HG02840 (cell line): ENCODE data around the gene RHD.
"Not testable (repeated sequence)": the region's sequence is repeated elsewhere in the genome, so short reads cannot be mapped to it uniquely, and the experiment has no call there.

Experiments used
- ATAC-seq: cut with Tn5 transposase; IDR thresholded peaks from one replicate; pipeline ENCODE4 v1.9.1; 2021; ENCODE audit warnings: mild to moderate bottlenecking, moderate library complexity, moderate number of reproducible peaks; ENCODE audit not compliant: unreplicated experiment, low FRiP score

RHD gene

GRCh38 chr1:25296501-25296900, 24.2 kb downstream of the RHD start:
- ATAC-seq, result not testable (repeated sequence)

- ATAC-seq, result not testable (repeated sequence)
Measured at GRCh38 chr1:25300729-25301128, 28.4 kb downstream of the RHD start.

GRCh38 chr1:25302330-25302729, 30.0 kb downstream of the RHD start:
- ATAC-seq, result not testable (repeated sequence)

GRCh38 chr1:25304936-25305335, 32.6 kb downstream of the RHD start:
- ATAC-seq, result not testable (repeated sequence)

- not testable (repeated sequence) for ATAC-seq
Measured at GRCh38 chr1:25308168-25308567, 35.9 kb downstream of the RHD start.

- not testable (repeated sequence) for ATAC-seq
Measured at GRCh38 chr1:25309085-25309484, 36.8 kb downstream of the RHD start.

- not testable (repeated sequence) for ATAC-seq
Measured at GRCh38 chr1:25309486-25309885, 37.2 kb downstream of the RHD start.

- not testable (repeated sequence) for ATAC-seq
Measured at GRCh38 chr1:25312806-25313470, 40.6 kb downstream of the RHD start.

GRCh38 chr1:25320314-25320938, 48.1 kb downstream of the RHD start:
- not testable (repeated sequence) for ATAC-seq

- not testable (repeated sequence) for ATAC-seq
Measured at GRCh38 chr1:25322127-25322526, 49.8 kb downstream of the RHD start.

GRCh38 chr1:25324407-25324806, 52.1 kb downstream of the RHD start:
- ATAC-seq, result not testable (repeated sequence)

GRCh38 chr1:25327864-25328790, 55.8 kb downstream of the RHD start:
- not testable (repeated sequence) for ATAC-seq

GRCh38 chr1:25328791-25329185, 56.5 kb downstream of the RHD start:
- ATAC-seq, result not testable (repeated sequence)

- ATAC-seq, result not testable (repeated sequence)
Measured at GRCh38 chr1:25329336-25329735, 57.0 kb downstream of the RHD start.

GRCh38 chr1:25329950-25330349, 57.6 kb downstream of the RHD start:
- ATAC-seq, result not testable (repeated sequence)

- ATAC-seq, result peak; percentile 15
Measured at GRCh38 chr1:25336922-25337354, 64.6 kb downstream of the RHD start.

GRCh38 chr1:25337483-25338187, 65.3 kb downstream of the RHD start:
- peak; percentile 37 for ATAC-seq

- peak; percentile 66 for ATAC-seq
Measured at GRCh38 chr1:25338188-25338981, 66.1 kb downstream of the RHD start, which contains the start of gene TMEM50A. Gene TMEM50A, plus strand, starts transcription at chr1:25338334. Its CDS starts 2,153 bp downstream, at chr1:25340487.

GRCh38 chr1:25338986-25339385, 66.7 kb downstream of the RHD start:
- no peak for ATAC-seq
